SJCRH30 (cell line): ENCODE data around the gene CEP104. TPM values are rescaled to one million over a fixed set of nuclear protein-coding genes. Genes with fewer than 3 reads are reported as not detected.

Source experiments
- DNase-seq, 2 experiments: peaks; one replicate each; pipeline ENCODE4 v3.0.0-alpha.2; 2015 to 2020
- H3K27ac ChIP-seq: fragments of 250-450 bp; sonication (Bioruptor Pico); 2 replicates; pipeline ENCODE4 v1.5.1; 2020; ENCODE audit warnings: mild to moderate bottlenecking, moderate library complexity
- H3K27me3 ChIP-seq: fragments of 250-450 bp; sonication (Bioruptor Pico); 2 replicates; pipeline ENCODE4 v1.5.1; 2020; ENCODE audit warnings: mild to moderate bottlenecking, moderate library complexity
- H3K36me3 ChIP-seq: fragments of 250-450 bp; sonication (Bioruptor Pico); 2 replicates; pipeline ENCODE4 v1.5.1; 2020; ENCODE audit warnings: mild to moderate bottlenecking, moderate library complexity
- H3K4me1 ChIP-seq: fragments of 250-450 bp; sonication (Bioruptor Pico); 2 replicates; pipeline ENCODE4 v1.5.1; 2020; ENCODE audit warnings: mild to moderate bottlenecking, moderate library complexity
- H3K4me3 ChIP-seq: fragments of 250-450 bp; sonication (Bioruptor Pico); 2 replicates; pipeline ENCODE4 v1.5.1; 2020; ENCODE audit warnings: mild to moderate bottlenecking, moderate library complexity
- H3K9me3 ChIP-seq: fragments of 250-450 bp; sonication (Bioruptor Pico); replicated peaks from 2 replicates; pipeline ENCODE4 v1.5.1; 2020; ENCODE audit warnings: mild to moderate bottlenecking, moderate library complexity
- total RNA-seq: library from RNA; depleted of rRNA; stranded (reverse); fragments of >200 nt; shearing (Covaris generic); gene quantifications from 2 replicates; pipeline ENCODE4 v1.2.3, GENCODE V29; 2014

Gene CEP104
- total RNA-seq, 1 experiment from 2014 or later, result 30.5 TPM

DNA sequence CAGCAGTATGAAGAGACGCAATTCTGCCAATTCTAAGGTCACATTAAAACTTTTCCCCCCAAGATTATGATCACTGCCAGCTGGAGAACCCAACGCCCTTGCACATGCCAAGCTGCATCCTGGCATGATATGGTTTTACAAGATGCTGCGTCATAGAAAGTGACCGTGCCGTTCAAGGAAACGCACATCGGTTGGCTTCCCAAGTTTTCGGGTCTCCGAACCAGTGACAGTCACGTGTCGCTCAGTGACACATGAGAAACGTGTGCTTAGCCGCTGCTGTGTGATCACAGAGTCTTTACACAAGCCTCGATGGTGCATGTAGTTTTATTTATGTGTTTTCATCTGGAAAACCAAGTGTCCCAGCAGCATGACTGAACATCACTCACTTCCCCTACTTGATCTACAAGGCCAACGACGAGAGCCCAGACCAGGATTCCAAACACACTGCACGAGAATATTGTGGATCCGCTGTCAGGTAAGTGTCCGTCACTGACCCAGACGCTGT is 77.0 kb downstream of the CEP104 start:
- H3K27me3 ChIP-seq, result no peaks in the 10 kb centered on the region
- H3K4me1 ChIP-seq, result peaks cover 20% of the 10 kb centered on the region
- H3K4me3 ChIP-seq, result no peak overlapping the region
- DNase-seq, result no peak
- peaks cover 57% of the 10 kb centered on the region for H3K36me3 ChIP-seq
- no peak overlapping the region for H3K27ac ChIP-seq
- no peaks in the 10 kb centered on the region for H3K9me3 ChIP-seq

DNA sequence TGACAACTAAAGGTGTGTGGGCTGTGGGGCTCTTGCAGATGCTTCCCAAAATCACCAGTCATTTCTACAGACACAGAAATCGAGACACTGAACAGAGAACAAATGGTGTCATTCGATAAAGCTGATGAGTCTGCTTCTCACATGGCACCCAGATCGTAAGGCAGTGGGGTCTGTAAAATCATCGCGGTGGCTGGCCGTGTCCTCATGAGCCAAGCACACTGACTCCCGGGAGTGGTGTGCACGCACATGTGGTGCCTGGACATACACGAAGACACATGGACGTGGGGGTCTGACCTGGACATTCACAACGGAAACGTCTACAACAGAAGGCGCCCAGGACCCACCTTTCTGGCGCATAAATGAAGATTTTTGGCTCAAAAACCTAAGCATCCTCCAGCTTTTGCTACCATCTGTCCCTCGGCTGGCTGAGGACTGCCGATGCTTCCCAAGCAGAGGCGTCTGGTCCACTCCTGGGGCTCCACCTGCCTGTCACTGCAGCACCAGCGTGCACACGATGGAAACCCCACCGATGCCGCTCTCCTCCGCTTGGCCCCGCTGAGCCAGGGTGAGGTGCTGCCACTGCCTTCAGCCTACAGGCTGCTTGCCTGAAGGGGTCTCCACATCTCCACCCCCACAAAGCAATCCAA is 77.6 kb downstream of the CEP104 start:
- Histone ChIP-seq H3K9me3 (no peaks in the 10 kb centered on the region), H3K27ac (no peak overlapping the region), H3K27me3 (no peaks in the 10 kb centered on the region), H3K4me1 (peaks cover 24% of the 10 kb centered on the region), H3K4me3 (no peak overlapping the region), H3K36me3 (peaks cover 51% of the 10 kb centered on the region)
- DNase-seq, result no peak

DNA sequence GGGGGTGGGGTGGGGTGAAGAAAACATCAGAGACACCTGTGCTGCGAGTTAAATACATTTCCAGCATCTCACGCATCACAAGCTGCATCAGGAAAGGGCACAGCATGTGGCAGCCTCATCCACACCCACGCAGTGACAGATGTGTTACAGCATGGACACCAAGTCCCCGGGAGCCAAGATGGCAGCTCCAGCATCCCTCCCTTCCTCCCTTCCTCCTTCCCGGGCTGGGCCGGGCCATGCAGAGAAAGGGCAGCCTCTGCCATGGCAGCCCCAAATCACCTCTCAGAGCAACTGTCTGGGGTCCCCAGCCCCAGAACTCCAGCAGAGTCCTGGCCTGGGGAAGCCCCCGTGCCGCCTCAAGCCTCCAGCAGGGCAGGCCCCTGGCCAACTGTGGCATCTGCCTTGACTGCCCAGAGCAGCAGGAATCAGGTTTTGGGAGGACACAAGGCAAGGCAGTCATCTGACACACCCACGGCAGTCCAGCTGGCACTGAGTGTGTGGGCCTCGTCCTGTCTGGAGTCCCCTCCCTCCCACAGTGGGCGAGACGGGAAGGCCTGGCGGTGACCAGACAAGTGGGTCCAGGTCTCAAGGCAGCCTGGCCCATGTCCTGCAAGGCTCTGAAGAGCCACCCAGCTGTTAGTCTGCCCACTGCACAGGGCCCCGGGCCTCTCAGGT is 78.3 kb downstream of the CEP104 start:
- Histone ChIP-seq H3K27me3 (no peaks in the 10 kb centered on the region), H3K9me3 (no peaks in the 10 kb centered on the region), H3K27ac (no peak overlapping the region), H3K36me3 (peaks cover 45% of the 10 kb centered on the region), H3K4me3 (no peak overlapping the region), H3K4me1 (peaks cover 31% of the 10 kb centered on the region)
- DNase-seq, result no peak

DNA sequence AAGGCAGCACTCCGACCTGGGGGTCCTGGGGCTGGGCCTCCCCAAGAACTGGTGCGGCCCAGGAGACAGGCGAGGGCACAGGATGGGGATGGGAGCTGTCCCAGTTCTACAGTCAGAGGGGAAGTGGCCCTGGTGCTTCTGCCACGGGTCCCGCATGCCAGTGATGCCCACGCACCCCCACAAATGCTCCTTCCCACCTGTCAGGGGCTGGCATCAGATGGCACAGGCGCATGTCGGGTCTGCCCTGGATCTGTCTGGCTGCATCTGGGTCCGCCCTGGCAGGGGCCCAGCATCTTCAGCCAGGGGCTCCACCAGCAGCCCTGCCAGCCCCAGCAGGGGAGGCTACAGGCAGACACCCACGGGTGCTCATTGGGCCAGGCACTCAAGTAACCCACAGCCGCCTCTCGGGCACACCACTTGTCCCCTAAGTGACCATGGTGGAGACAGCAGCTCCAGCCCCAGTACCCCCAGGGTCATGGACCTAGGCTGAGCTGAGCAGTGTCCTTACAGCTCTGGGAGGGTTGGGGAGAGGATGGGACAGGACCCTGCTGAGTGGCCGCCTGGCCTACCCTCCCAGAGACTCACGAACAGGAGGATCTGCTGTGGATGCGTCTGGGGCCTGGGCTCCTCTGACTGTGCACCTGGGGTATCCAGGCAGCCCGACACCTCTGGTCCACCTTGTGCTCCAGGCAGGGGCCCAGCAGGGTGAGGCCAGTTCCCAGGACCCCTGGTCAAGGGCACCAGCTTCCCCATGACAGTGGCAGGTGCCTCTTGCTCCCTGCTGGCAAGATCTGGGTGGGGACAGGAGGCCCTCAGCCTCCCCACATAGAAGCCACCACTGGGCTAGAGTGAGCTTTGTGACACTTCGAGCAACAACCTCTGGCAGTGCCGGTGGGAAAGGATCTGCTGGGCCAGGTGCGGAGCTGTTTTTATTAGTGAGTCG is 79.1 kb downstream of the CEP104 start:
- no peak for DNase-seq
- no peak overlapping the region for H3K27ac ChIP-seq
- H3K4me3 ChIP-seq, result no peak overlapping the region
- H3K36me3 ChIP-seq, result peaks cover 38% of the 10 kb centered on the region
- H3K9me3 ChIP-seq, result no peaks in the 10 kb centered on the region
- H3K4me1 ChIP-seq, result peaks cover 33% of the 10 kb centered on the region
- no peaks in the 10 kb centered on the region for H3K27me3 ChIP-seq

DNA sequence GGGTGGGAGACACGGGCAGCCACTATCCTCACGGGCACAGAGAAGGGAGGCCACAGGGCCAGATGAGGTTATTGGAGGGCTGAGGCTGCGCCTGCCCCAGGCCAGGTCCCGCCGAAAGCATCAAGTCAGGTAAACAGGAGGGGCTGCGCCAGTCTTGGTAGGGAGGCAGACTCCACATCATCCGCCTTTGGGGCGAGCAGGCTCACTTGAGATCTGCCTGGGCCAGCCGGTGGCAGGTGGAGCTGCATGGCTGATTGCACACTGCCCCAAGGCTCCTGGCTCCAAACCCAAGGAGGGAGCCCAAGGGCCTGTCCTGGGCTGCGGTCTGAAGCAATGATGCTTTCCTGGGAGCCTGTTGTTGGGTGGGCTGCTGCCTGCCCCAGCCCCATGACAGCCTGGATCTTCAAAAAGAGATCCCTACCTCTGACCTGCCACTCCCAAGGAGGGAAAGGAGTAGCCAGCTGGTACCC is 79.9 kb downstream of the CEP104 start:
- DNase-seq, result no peak
- H3K27ac ChIP-seq, result no peak overlapping the region
- H3K4me1 ChIP-seq, result peaks cover 33% of the 10 kb centered on the region
- no peaks in the 10 kb centered on the region for H3K9me3 ChIP-seq
- H3K36me3 ChIP-seq, result peaks cover 30% of the 10 kb centered on the region
- no peak overlapping the region for H3K4me3 ChIP-seq
- H3K27me3 ChIP-seq, result no peaks in the 10 kb centered on the region

DNA sequence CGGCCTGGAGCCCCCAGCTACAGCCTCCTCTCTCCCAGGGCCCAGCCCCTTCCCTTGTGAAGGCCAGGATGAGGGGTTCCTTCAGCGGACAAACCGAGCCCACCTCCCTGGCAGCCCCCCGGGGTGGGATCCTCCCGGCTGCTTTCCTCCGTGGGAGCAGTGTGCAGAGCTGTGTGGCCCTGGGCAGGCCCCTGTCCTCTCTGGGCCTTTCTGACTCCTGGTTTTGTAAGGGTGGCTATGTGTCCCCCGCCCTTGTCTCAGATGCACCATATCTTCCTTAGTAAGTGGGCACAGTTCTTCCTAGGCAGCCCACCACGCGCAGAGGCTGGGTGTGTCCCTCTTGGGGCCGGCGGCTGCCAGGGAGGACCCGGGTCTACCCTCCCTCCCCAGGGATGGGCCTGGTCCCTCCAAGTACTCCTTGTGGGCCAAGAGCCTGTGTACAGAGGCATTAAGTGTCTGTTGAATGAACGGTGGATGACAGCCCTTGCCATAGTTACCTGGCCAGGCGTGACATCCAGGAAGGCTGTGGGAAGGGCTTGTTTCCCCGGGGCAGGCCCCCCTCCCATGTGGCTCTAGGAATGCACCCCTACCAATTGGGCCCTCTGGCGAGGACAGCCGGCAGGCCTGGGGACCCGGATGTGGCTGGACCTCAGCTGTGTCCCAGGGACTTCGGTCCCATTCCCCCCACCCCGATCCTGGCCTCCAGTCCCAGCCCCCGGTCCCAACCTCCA is 80.6 kb downstream of the CEP104 start:
- Histone ChIP-seq H3K4me3 (no peak overlapping the region; the same call in 1 of the 2 replicates), H3K27me3 (peaks cover 3% of the 10 kb centered on the region), H3K36me3 (peaks cover 22% of the 10 kb centered on the region), H3K4me1 (peaks cover 33% of the 10 kb centered on the region), H3K27ac (no peak overlapping the region; the same call in 1 of the 2 replicates), H3K9me3 (no peaks in the 10 kb centered on the region)
- no peak for DNase-seq

DNA sequence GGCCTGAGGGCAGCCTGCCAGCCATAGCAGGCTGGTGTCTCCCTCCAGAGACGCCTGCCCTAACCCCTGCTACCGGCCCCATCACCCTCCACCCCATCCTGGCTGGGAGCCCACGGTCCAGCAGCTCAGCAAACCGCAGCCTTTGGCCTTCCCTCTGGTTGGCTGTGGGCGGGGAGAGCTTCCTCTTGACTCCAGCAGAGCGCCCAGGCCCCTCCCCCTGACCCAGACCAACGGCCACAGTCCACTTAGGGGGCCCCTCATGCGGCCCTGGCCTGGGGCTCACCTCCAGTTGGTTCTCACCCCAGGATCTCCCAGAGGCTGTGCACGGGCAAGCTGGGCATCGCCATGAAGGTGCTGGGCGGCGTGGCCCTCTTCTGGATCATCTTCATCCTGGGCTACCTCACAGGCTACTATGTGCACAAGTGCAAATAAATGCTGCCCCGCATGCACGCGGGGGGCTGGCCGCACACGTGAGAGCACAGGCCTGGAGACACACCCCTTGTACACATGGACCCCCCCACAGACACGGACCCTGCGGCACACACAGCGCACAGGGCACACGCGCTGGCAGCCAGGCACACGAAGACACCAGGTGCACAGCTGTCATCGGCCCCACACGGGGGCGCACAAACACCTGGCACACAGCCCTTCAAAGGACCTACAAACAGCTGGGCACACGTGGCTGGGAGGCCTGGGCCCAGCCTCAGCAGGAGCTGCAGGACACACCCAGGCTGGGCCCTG is 81.4 kb downstream of the CEP104 start:
- peaks cover 33% of the 10 kb centered on the region for H3K4me1 ChIP-seq
- H3K36me3 ChIP-seq, result peaks cover 17% of the 10 kb centered on the region; the same call in 1 of the 2 replicates
- no peak overlapping the region; the same call in 1 of the 2 replicates for H3K27ac ChIP-seq
- peak; percentile 91 to 92 for DNase-seq
- H3K9me3 ChIP-seq, result no peaks in the 10 kb centered on the region
- H3K4me3 ChIP-seq, result peak overlapping the region; percentile 9
- peaks cover 7% of the 10 kb centered on the region for H3K27me3 ChIP-seq

DNA sequence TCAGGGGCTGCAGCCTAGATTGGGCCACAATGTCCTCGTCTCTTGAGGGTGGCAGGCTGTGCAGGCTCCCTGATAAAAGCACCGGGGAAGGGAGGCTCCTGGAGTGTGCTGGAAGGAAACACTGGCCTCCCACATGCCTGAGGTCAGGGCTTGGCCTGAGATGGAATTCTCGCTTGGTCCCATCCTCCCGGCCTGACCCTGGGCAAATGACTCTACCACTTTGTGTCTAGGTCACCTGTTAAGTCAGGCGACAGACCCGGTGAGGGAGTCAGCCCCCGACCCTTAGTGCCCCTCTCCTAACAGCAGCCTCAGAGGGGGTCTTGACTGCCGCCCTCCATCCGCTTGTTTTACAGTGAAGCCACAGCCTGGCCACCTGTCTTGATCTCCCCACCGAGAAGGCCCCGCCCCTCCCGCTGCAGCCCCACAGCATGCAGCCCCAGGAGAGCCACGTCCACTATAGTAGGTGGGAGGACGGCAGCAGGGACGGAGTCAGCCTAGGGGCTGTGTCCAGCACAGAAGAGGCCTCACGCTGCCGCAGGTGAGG is 82.0 kb downstream of the CEP104 start:
- Histone ChIP-seq H3K4me3 (peak overlapping the region; percentile 9), H3K36me3 (peaks cover 11% of the 10 kb centered on the region; the same call in 1 of the 2 replicates), H3K27ac (no peak overlapping the region), H3K4me1 (peaks cover 33% of the 10 kb centered on the region), H3K27me3 (peaks cover 7% of the 10 kb centered on the region), H3K9me3 (no peaks in the 10 kb centered on the region)
- peak; percentile 49 to 76 for DNase-seq

DNA sequence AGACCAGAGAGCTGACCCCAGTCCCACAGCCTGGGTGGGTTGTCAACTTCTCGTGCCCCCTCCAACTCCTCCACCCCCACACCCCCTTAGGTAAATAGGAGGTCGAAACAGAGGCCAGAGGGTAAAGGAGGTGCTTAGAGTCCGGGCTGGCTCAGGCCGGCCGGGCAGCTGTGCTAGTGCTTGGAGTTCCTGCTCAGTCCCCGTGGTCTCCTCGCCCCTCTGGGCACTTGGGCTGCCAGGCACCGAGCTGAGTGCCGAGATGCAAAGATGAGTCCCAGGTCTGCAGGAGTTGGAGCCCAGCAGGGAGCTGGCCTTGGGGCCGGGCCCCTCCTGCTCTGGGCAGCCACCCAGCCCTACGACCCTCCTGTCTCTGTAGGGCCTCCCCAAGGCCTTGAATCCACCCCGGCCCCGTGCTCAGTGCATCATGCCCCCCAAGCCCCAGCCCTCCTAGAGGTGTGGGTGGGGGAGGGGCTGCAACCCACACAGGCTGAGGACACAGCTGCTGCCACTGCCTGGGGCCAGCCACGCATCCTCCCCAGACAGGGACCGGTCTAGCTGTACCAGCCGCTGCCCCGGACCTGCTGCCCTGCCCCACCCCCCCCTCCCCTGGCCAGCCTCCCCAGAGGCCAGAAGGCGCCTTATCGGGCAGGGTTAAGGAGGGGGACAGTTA is 82.6 kb downstream of the CEP104 start:
- Histone ChIP-seq H3K27me3 (peaks cover 7% of the 10 kb centered on the region), H3K9me3 (no peaks in the 10 kb centered on the region), H3K27ac (no peak overlapping the region), H3K36me3 (peaks cover 5% of the 10 kb centered on the region; the same call in 1 of the 2 replicates), H3K4me3 (no peak overlapping the region), H3K4me1 (peaks cover 33% of the 10 kb centered on the region)
- DNase-seq, result peak; percentile 42 to 51

DNA sequence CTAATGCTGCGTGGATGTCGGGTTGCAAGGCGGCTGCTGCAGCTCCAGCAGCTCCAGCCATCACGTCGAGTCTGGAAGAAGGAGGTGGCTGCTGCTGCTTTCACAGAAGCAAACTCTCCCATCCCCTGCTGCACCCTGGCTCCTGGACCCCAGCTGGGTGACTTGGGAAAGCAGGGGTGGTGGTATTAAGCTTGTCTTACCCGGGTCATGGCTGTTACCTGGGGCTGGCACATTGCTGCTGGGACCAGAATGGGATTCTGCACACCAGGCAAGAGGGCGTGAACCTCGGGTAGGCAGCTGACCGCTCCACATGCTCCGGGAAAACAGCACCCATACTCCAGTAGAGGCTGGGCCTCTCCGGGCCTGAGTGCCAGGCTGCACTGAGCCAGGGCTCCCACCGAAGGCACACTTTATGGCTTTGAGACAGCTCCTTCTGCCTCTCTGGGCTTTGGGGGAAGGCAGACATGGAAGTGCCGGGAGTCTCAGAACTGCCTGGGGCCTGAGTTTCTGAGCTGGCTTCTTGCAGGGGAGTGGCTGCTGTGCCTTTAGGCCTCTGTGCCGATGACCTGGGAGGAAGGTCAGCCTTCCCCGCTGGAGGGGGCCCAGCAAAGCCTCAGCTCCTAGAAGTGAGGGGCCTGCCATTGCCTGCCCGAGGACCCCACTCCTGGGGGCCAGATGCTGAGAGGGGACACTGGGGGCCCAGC is 83.3 kb downstream of the CEP104 start:
- H3K27ac ChIP-seq, result no peak overlapping the region

DNA sequence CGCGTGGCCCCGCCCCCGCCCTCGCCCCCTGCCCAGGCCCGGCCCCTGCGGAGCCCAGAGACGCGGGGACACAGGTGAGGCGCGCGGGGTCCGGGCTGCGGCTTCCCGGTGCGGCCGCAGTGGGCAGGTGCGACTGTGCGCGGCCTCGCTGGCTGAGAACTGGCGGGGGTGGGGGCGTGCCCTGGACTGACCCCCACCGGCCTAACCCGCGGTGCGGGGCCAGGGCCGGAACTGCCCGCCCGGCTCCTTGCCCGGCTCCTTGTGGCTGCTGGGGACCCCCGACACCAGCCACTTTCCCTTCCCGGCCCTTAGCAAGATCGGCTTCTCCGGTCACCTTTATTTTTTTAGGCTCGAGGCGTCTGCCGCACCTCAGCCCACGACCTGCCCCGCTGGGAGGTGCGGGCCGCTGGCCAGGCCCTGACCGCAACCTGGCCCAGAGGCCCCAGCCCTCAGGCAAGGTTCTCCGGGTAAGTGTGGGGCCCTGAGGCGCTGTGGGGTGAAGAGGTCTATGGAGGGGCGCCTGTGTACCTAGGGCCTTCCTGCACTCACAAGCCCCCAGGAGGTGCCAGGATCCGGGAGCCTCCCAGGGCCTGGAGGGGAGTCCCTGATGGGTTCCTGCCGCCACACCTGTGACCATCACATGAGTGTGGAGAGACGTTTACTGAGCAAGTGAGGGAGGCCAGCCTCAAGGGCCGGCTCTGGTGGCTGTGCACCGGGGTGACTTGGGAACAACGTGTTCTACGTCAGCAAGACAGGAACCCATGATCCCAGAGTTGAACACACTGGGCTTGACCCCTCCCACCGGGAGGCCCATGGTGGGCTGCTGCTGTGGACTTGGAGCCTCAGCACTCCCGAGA is 84.1 kb downstream of the CEP104 start, which contains the start of gene SMIM1:
TSS of gene SMIM1 (plus strand) at position 35 of the 857 bp plus-strand sequence. CDS start 2,625 bp downstream, outside the sequence.
- Histone ChIP-seq H3K36me3 (no peaks in the 10 kb centered on the region), H3K4me3 (no peak within 1 kb of the TSS), H3K9me3 (no peaks in the 10 kb centered on the region), H3K27me3 (peaks cover 7% of the 10 kb centered on the region), H3K4me1 (peaks cover 33% of the 10 kb centered on the region), H3K27ac (no peak within 1 kb of the TSS)
- no peak for DNase-seq

More for the DNA sequence above, 83.3 kb downstream of the CEP104 start:
- Histone ChIP-seq H3K9me3 (no peaks in the 10 kb centered on the region), H3K36me3 (no peaks in the 10 kb centered on the region), H3K27me3 (peaks cover 7% of the 10 kb centered on the region), H3K4me1 (peaks cover 33% of the 10 kb centered on the region), H3K4me3 (no peak overlapping the region)
- no peak for DNase-seq
